Mucosa of stomach (tissue), 1 donor: Measurements from ENCODE around the gene IRF2BP2.

Experiments used
- H3K27me3 ChIP-seq: one replicate; pipeline ENCODE4 v1.7.0; 2013; ENCODE audit warnings: mild to moderate bottlenecking, low read length; ENCODE audit not compliant: control insufficient read depth, insufficient read depth
- H3K36me3 ChIP-seq: one replicate; pipeline ENCODE4 v1.7.0; 2013; ENCODE audit warnings: low read length; ENCODE audit not compliant: control insufficient read depth, insufficient read depth
- H3K4me1 ChIP-seq: one replicate; pipeline ENCODE4 v1.7.0; 2013; ENCODE audit warnings: mild to moderate bottlenecking, low read length; ENCODE audit not compliant: control insufficient read depth, insufficient read depth
- H3K4me3 ChIP-seq: one replicate; pipeline ENCODE4 v1.7.0; 2013; ENCODE audit warnings: low read length
- H3K9ac ChIP-seq: one replicate; pipeline ENCODE4 v1.7.0; 2013; ENCODE audit warnings: mild to moderate bottlenecking, low read length, moderate library complexity
- H3K9me3 ChIP-seq: one replicate; pipeline ENCODE4 v1.7.0; 2013; ENCODE audit warnings: mild to moderate bottlenecking, low read length, moderate library complexity; ENCODE audit not compliant: control insufficient read depth
- donor health status: Pancreatic carcinoma.

IRF2BP2 gene

DNA sequence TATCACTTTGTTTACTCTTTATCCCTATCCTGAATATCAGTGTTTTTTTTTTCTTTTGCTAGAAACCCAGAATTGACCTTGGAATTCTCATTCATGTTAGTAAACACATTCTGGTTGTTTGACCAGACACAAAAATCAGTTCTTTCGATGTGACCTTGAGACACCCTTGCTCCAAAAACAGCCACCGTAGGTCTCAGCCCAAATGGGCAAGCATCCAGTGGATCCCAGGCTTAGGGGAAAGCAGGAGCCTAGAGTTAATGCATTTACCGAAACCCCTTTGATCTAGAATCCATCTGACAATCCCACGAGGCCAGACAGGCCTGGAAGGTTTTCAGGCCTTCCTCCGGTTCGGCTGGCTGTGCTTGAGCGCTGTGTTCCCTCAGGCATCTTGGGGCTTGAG lies 47.6 kb downstream of the IRF2BP2 start:
- Histone ChIP-seq H3K9me3 (no peaks in the 10 kb centered on the region), H3K36me3 (no peaks in the 10 kb centered on the region), H3K4me3 (no peak overlapping the region), H3K27me3 (no peaks in the 10 kb centered on the region), H3K4me1 (no peaks in the 10 kb centered on the region), H3K9ac (no peak overlapping the region)

GRCh38 chr1:234561319-234561718 lies 48.7 kb downstream of the IRF2BP2 start:
- Histone ChIP-seq H3K4me1 (no peaks in the 10 kb centered on the region), H3K4me3 (no peak overlapping the region), H3K27me3 (no peaks in the 10 kb centered on the region), H3K9me3 (no peaks in the 10 kb centered on the region), H3K36me3 (no peaks in the 10 kb centered on the region), H3K9ac (no peak overlapping the region)

GRCh38 chr1:234559902-234560676 lies 49.9 kb downstream of the IRF2BP2 start:
- H3K27me3 ChIP-seq: no peaks in the 10 kb centered on the region
- H3K36me3 ChIP-seq: no peaks in the 10 kb centered on the region
- H3K9me3 ChIP-seq: no peaks in the 10 kb centered on the region
- H3K4me1 ChIP-seq: no peaks in the 10 kb centered on the region
- H3K9ac ChIP-seq: no peak overlapping the region
- no peak overlapping the region for H3K4me3 ChIP-seq

DNA sequence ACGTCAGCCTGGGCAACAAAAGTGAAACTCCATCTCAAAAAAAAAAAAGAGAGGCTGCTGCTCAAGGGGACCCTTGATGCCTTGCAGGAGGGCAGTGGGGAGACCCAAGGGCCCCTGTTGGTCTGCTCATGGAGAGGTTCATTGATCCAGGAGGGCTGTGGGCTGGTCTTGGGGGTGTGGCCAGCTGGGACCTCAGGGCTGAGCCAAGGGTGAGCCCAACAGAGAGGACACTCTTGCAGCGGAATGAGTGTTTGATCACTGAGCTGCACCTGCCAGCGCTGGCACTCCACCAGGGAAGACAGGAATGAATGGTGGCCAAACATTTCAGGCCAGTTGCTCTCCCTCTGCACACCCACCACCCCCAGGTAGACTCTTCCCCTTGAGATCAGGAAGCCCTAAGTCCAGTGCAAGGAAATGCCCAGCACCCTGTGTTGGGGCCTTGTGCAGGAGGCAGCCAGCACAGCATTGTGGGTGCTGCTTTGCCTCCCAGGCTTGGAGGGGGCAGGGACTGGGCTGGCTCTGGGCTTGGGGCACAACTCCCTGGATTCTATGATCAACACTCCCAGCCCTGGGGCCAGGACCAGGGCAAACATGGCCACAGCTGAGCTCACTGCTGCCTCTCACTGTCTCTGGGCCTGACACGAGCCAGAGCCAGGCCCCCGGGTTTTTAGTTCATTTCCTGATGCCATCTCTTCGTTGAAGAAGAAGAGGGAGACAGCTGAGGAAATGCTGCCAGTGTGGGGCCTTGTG lies 50.7 kb downstream of the IRF2BP2 start:
- Histone ChIP-seq H3K27me3 (no peaks in the 10 kb centered on the region), H3K36me3 (no peaks in the 10 kb centered on the region), H3K4me3 (no peak overlapping the region), H3K9ac (no peak overlapping the region), H3K9me3 (no peaks in the 10 kb centered on the region), H3K4me1 (no peaks in the 10 kb centered on the region)

- H3K9ac ChIP-seq: no peak overlapping the region
- no peaks in the 10 kb centered on the region for H3K9me3 ChIP-seq
- no peaks in the 10 kb centered on the region for H3K4me1 ChIP-seq
- H3K36me3 ChIP-seq: no peaks in the 10 kb centered on the region
- no peaks in the 10 kb centered on the region for H3K27me3 ChIP-seq
- no peak overlapping the region for H3K4me3 ChIP-seq
Measured at GRCh38 chr1:234558330-234558836, 51.6 kb downstream of the IRF2BP2 start.

- H3K9ac ChIP-seq: no peak overlapping the region
- no peak overlapping the region for H3K4me3 ChIP-seq
- no peaks in the 10 kb centered on the region for H3K9me3 ChIP-seq
- H3K36me3 ChIP-seq: no peaks in the 10 kb centered on the region
- no peaks in the 10 kb centered on the region for H3K4me1 ChIP-seq
- no peaks in the 10 kb centered on the region for H3K27me3 ChIP-seq
Measured at GRCh38 chr1:234556245-234556943, 53.6 kb downstream of the IRF2BP2 start.

- Histone ChIP-seq H3K9ac (no peak overlapping the region), H3K4me3 (no peak overlapping the region), H3K9me3 (no peaks in the 10 kb centered on the region), H3K36me3 (no peaks in the 10 kb centered on the region), H3K4me1 (no peaks in the 10 kb centered on the region), H3K27me3 (no peaks in the 10 kb centered on the region)
Measured at GRCh38 chr1:234555390-234556024, 54.5 kb downstream of the IRF2BP2 start.

DNA sequence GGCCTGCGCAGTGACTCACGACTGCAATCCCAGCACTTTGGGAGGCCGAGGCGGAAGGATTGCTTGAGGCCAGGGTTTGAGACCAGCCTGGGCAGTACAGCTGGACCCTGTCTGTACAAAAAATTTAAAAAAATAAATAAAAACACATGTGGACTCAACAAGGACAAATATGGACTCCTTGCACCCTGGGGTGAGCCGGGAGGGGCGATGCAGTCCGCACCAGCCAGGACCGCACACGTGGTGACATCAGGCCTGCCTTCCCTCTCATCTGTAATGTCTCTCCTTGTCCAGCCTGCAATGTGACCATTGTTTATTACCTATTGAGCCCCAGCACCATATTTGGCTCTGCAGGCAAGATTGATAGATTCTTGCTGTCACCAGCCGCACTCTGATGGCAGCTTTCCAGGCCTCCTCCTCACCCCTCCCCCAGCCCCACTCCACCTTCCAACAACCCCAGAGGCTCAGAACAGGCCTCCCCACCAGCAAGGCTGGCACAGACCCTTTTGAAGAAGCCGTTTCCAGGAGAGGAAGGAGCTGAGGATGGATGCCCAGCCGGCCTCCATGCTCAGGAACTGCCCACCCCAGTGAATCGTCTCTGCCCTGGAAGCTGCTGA lies 55.2 kb downstream of the IRF2BP2 start:
- Histone ChIP-seq H3K27me3 (no peaks in the 10 kb centered on the region), H3K36me3 (no peaks in the 10 kb centered on the region), H3K9me3 (no peaks in the 10 kb centered on the region), H3K9ac (no peak overlapping the region), H3K4me3 (no peak overlapping the region), H3K4me1 (no peaks in the 10 kb centered on the region)
